Ammon's horn (tissue), 1 donor: ENCODE results near the gene USHBP1.

Experiments used
- DNase-seq: peaks from one replicate; pipeline ENCODE4 v3.0.0-alpha.2; 2016; ENCODE audit warnings: low spot score

USHBP1 gene, protein sequence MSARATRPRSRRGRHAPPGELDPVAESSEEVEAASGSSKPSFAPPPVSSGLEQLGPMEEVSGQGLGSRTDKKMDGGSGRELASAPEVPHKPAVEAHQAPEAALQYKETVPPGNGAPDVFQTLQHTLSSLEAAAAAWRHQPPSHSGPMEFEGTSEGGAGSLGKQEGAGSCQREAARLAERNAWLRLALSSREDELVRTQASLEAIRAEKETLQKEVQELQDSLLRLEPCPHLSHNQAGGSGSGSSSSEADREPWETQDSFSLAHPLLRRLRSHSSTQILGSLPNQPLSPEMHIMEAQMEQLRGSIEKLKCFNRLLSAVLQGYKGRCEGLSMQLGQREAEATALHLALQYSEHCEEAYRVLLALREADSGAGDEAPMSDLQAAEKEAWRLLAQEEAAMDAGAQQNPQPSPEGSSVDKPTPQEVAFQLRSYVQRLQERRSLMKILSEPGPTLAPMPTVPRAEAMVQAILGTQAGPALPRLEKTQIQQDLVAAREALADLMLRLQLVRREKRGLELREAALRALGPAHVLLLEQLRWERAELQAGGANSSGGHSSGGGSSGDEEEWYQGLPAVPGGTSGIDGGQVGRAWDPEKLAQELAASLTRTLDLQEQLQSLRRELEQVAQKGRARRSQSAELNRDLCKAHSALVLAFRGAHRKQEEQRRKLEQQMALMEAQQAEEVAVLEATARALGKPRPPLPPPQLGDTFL

DNA sequence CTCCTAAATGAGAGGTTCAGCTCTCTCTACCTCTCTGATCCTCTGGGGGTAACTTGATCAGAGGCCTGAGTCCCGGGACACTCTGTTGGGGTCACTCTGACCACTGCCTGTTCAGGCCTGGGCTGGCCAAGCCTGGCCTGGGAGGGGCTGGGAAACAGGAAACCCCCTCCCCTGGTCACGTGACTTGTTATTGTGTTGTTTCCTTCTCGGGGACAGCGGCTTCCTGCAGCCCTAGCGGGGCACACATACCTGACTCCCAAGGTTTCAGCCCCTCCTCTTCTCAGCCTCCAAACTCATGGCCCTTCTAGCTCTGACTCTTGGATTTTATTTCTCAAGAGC is at the start of gene USHBP1:
Gene USHBP1 (minus strand): TSS at position 105 of the 339 bp plus-strand sequence. CDS start 446 bp downstream, outside the sequence.
- DNase-seq, result no peak

GRCh38 chr19:17314007-17314593 is 49.6 kb upstream of the USHBP1 start:
- no peak for DNase-seq

DNA sequence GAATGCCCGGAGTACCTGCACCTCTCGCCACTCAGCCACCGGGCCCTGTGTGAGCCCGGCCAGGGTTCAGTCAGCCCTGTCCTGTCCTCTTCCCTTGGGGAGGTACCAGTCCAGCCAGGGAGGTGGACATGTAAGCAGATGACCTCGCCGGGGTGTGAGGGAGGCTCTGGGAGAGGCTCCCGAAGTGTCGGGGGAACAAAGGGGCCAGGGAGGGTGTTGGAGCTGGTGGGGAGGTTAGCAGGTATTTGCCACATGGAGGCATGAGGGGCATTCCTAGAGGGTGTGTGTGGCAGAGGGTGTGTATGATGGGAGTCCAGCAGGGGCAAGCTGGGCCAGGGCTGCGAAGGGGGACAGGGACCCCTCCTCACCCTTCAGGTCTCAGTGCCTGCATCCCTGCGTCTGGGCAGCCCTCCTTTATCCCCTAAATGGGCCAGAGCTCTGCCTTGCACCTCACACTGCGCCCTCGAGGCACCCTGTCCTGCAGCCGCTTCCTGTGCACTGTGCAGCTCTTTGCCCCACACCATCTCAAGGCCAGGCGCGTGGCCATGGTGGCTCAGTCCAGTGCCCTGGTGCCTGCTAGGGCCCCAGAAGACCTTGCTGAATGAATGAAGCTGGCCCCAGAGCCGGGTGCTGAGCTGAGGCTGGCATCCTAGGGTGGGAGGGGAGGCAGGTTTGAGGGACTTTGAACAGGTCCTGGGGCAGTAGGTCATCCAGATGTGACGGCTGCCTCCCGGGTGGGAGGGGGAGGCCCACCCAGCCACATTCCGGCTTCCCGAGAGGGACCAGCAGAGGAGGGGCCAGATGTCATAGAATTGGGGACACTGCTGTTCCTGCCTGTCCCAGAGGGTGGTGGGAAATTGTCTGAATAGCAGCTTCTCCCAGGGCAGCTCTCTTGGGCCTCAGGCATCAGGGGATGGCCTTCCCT is 47.9 kb upstream of the USHBP1 start:
- DNase-seq, result no peak

DNA sequence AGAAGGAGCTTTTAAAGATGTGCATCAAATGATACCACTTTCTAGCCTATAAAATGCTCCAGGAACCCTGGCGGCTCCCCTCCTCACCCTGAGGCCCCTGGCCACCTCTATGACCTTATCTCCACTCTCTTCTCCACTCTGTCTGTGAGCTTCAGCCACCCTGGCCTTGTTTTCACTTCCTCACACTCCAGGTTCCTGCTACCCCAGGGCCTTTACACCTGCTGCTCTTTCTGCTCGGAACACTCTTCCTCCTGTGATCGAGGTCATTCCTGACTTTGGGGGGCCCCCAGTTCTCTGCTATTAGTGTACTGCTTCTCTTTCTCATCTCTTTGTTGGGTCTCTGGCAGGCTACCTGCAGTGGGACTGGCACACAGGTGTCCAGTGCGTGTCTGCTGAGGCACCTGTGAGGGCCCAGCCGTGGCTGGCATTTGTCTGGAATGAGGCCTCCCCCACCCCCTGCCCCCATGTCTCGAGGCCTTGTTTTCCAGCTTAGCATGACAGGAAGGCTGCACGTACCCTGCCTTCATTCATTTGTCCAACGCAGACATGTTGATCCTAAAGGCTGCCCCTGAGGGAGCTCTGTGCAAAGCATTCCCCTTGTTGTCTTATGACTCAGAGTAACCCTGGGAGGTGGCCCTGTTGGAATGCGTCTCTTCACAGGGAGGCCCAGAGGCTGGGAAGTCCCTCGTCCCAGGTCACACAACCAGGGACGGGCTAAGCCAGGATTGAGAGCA is 47.1 kb upstream of the USHBP1 start:
- no peak for DNase-seq

DNA sequence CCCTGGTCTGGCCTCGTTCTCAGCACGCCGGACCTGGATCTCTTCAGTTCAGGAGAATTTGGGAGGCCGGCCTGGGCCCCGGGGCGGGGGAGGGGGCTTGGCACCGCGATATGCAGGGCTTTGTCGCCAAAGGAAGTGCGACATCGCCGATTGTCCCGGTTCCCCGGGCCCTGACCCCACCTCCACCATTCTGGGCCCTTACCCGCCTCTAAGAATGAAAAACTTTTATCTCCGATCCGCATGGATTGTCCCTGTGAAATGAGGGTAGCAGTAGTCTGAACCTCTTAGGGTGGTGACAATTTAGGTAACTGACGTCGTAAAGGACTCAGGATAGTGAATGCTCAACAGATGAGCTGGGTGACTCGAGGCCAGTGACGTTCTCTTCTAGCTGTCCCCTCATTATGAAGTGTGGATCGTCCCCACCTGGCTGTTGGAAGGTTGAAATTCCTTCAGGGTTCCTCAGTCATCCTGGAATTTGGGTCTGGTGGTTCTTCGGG is 45.5 kb upstream of the USHBP1 start:
- DNase-seq, result no peak

GRCh38 chr19:17309198-17309964 is 44.8 kb upstream of the USHBP1 start, which contains the start of gene DDA1:
DDA1 (plus strand) TSS chr19:17309563; CDS start chr19:17309655, 92 bp downstream.
- DNase-seq, result peak; percentile 100

GRCh38 chr19:17307876-17308377 is 43.4 kb upstream of the USHBP1 start:
- no peak for DNase-seq

DNA sequence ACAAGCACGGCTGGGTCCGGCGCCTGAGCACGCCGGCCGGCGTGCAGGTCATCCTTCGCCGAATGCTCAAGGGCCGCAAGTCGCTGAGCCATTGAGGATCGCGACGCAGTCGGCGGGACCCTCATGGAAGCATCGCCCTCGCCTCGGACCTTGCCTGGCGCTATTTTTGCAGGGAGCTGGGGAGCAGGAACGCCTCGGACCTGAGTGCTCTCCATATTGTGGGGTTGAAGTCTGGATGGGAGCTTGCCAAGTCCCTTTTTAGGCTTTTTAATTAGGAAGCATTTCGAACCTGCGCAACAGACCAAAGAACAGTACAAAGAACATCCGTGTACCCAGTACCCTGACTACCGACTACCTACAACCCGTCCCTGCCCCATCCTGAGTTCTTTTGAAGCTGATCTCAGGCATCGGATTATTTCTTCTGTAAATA is 41.8 kb upstream of the USHBP1 start:
- no peak for DNase-seq

DNA sequence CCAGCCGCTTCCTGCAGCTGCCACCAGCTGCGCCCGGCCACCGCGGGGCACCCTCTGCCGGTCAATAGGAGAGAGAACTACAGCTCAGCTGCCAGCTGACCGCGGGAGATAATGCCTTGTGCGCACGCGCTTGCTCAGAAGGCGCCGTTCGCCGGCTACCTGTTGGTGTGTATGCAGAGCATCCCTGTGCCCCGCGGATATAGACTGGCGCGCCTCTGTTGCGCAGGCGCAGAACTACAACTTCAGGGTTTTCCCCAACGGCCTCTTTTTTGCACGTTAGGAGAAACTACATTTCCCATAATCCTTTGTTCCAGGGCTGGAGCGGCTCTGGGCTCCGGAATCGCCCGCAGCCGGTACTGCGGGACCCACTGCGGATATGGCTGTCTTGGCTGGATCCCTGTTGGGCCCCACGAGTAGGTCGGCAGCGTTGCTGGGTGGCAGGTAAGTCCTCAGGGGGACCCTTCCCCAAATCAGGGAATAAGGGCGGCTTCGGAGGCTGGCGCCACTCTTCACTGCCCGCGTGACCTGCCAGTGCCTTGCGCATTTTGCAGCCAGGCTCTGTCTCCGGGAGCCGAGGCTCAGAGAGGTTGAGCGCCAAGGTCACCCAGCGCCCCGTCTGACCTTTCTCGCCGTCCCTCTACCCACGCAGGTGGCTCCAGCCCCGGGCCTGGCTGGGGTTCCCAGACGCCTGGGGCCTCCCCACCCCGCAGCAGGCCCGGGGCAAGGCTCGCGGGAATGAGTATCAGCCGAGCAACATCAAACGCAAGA is 41.2 kb upstream of the USHBP1 start, which contains the start of gene MRPL34:
Gene MRPL34 (plus strand): TSS at position 356 of the 768 bp plus-strand sequence. CDS start 21 bp downstream, at position 377.
- peak; percentile 97 for DNase-seq

GRCh38 chr19:17305216-17305516 is 40.6 kb upstream of the USHBP1 start:
- no peak for DNase-seq

GRCh38 chr19:17304386-17305215 is 40.1 kb upstream of the USHBP1 start:
- no peak for DNase-seq

DNA sequence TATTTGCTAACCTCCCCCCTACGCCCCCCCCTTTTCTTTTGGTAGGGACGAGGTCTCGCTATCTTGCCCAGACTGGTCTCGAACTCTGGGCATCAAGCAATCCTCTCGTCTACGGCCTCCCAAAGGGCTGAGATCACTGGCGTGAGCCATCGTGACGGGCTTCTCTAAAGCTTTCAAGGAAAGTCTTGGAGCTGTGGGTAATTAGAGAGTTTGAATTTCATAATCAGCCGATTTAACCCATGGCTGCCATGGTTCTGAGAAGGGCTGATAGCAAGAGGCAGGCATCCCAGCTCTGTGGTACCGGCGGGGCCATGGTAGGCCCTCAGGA is 39.4 kb upstream of the USHBP1 start:
- no peak for DNase-seq

GRCh38 chr19:17303167-17303939 is 38.8 kb upstream of the USHBP1 start, which contains the start of gene ABHD8:
ABHD8 (minus strand) TSS chr19:17303425; CDS start chr19:17301616, 1,809 bp downstream.
- peak; percentile 97 for DNase-seq

GRCh38 chr19:17302391-17303166 is 38.0 kb upstream of the USHBP1 start:
- DNase-seq, result peak; percentile 58

DNA sequence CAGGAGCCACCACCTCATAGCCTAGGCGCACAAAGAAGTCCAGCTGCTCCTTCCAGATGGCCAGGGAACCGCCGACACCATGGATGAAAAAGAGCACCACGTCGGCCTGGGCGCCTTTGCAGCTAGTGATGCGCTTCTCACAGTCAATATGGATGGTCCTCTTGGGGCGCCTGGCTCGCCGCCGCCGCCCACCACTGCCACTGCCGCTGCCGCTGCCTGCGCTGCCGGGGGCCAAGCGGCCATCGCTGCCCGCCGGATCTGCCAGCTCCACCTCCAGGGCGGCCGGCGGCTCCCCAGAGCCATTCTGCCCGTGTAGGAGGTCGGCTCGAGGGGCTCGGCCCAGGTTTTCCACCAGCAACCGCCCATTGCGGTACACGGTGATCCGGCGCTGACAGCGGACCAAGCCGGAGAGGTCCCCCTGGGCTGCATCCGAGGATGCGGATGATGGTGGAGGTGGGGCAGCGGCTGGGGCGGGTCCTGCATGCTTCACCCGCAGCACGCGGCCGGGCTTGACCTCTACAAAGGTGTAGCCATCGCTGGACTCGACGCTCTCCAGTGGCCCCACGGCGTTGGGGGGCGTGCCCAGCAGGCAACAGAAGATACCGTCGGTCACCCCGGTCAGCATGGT is 36.6 kb upstream of the USHBP1 start:
- no peak for DNase-seq

- no peak for DNase-seq
These were observed 32.4 kb upstream of the USHBP1 start for GRCh38 chr19:17296976-17297375.
